ENCODE results near the gene GALM. TPM values are rescaled to one million over a fixed set of nuclear protein-coding genes. Genes with fewer than 3 reads are reported as not detected.
A peak's percentile ranks its signal among the peaks of the same experiment; 100 is the strongest.

GALM gene
- total and polyA plus RNA-seq, 10 donors = 5.2 to 22.7 (median 7.6) TPM

DNA sequence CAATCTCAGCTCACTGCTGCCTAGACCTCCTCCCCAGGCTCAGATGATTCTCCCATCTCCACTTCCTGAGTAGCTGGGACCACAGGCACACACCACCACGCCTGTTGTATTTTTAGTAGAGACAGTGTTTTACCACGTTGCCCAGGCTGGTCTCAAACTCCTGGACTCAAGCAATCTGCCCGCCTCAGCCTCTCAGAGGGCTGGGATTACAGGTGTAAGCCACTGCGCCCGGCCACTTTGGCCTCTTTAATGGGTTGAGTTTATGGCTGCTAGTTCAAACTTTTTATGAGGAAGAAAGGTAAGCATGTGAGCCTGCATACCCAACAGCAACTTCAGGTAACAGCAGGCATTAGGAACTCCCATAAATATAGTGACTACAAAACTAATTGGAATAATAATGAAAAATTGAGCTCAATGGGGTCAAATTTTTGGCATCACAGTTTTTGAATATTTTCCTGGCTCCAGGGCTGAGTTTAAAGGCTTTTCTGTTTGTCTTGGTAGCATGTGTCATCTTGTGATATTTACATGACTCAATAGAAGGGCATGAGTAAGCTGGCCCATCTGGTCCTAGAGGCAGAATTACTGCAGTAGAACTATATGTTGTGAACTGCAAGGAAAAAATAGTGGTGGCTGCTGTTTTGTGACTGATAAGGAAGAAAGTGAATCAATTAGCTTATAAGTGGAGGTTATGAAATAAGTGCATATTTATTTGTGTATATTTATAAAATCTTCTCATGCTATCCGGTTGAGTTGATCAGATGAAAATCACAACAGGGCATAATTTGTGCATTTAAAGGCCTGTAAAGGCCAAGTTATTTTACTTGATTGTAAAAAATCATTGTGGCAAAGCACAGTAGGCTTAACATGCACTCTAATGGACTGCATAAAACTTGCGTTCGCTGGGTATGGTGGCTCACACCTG lies 24.8 kb downstream of the GALM start:
- no peak for DNase-seq
- Histone ChIP-seq H3K4me3 (no peak overlapping the region), H3K27ac (no peak overlapping the region), H3K4me1 (peaks cover 0 to 12% (median 8%) of the 10 kb centered on the region in 6 donors), H3K36me3 (peaks cover 0 to 100% (median 10%) of the 10 kb centered on the region in 6 donors), H3K9me3 (no peaks in the 10 kb centered on the region), H3K27me3 (replicated peaks in 1 of 7) (no peaks in the 10 kb centered on the region)
- intact Hi-C loops (cut with DNase I; ENCODE audit: low total_unique reads) = no loop called here
- TF ChIP-seq, protein P1, sequence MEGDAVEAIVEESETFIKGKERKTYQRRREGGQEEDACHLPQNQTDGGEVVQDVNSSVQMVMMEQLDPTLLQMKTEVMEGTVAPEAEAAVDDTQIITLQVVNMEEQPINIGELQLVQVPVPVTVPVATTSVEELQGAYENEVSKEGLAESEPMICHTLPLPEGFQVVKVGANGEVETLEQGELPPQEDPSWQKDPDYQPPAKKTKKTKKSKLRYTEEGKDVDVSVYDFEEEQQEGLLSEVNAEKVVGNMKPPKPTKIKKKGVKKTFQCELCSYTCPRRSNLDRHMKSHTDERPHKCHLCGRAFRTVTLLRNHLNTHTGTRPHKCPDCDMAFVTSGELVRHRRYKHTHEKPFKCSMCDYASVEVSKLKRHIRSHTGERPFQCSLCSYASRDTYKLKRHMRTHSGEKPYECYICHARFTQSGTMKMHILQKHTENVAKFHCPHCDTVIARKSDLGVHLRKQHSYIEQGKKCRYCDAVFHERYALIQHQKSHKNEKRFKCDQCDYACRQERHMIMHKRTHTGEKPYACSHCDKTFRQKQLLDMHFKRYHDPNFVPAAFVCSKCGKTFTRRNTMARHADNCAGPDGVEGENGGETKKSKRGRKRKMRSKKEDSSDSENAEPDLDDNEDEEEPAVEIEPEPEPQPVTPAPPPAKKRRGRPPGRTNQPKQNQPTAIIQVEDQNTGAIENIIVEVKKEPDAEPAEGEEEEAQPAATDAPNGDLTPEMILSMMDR (IDR thresholded peaks at IDR 0.05 in 8 of 11, conservative IDR thresholded peaks at IDR 0.05 in 3 of 11) = no peak
- TF ChIP-seq POLR2A (IDR thresholded peaks at IDR 0.05) = no peak
- WGBS, 5 donors = 82 to 93% (median 88%) methylated on average over 8 of the region's 8 CpGs

DNA sequence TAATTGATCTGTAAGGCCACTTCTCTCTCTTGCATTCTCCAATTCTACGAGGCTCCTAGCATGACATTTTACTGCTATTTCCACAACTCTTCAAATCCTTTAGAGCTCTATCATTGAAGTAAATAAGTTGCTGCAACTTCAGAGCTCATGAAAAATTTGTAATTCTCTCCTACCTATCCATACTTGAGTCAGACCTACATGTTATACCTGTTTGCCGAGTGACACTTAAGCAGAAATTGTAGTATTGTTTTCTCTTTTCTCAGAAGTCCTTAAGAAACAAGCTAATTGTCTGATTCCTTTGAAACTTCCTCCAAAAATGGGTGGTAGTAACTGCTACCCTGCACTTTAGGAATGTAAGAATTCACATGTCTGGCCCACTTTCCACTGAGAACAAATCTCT lies 26.1 kb downstream of the GALM start:
- intact Hi-C loops (cut with DNase I; ENCODE audit: low total_unique reads) = no loop called here
- DNase-seq = no peak
- no peak for TF ChIP-seq POLR2A (IDR thresholded peaks at IDR 0.05)
- TF ChIP-seq POLR2AphosphoS5 (IDR thresholded peaks at IDR 0.05) = no peak
- TF ChIP-seq, protein P1 (IDR thresholded peaks at IDR 0.05 in 8 of 11, conservative IDR thresholded peaks at IDR 0.05 in 3 of 11) = no peak
- 90 to 97% (median 96%) methylated on average over 2 of the region's 2 CpGs for WGBS, 5 donors
- H3K9me3 ChIP-seq = no peaks in the 10 kb centered on the region
- H3K4me1 ChIP-seq = peaks cover 0 to 12% (median 8%) of the 10 kb centered on the region in 6 donors
- no peaks in the 10 kb centered on the region for H3K27me3 ChIP-seq (replicated peaks in 1 of 7)
- no peak overlapping the region for H3K27ac ChIP-seq
- H3K36me3 ChIP-seq = peaks cover 0 to 100% (median 10%) of the 10 kb centered on the region in 6 donors
- H3K4me3 ChIP-seq = no peak overlapping the region

DNA sequence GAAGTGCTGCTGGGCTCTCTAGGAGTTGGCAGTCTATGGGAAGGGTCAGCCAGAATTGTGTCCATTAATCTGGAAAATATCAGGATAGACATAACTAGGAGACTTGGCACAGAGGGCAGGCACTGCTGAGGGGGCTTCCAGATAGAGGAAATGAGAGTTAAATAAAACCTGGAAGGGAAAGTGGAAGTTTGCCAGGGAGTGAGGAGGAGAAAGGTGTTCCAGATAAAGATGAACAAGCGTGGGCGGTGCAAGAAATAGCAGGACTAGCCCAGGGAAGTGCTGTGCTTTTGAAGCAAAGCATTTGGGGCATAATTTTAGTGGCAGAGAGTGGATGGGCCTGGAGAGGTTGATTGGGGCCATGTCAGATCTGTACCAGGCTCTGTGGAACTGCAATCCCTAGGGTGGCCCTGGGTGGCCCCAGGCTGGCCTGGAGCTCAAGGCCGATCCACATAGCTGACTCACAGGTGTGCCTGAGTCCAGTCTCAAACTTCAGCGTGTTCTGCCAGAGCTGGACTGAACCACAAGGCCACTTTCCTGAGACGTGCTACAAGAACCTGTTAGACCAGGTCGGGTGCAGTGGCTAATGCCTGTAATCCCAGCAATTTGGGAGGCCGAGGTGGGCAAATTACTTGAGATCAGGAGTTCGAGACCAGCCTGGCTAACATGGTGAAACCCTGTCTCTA lies 26.9 kb downstream of the GALM start:
- H3K9me3 ChIP-seq = no peaks in the 10 kb centered on the region
- H3K27me3 ChIP-seq (replicated peaks in 1 of 7) = no peaks in the 10 kb centered on the region
- intact Hi-C loops (cut with DNase I; ENCODE audit: low total_unique reads) = no loop called here
- 87 to 95% (median 92%) methylated on average over 8 of the region's 8 CpGs for WGBS, 5 donors
- peaks cover 0 to 12% (median 8%) of the 10 kb centered on the region in 6 donors for H3K4me1 ChIP-seq
- peaks cover 0 to 100% (median 9%) of the 10 kb centered on the region in 6 donors for H3K36me3 ChIP-seq
- H3K4me3 ChIP-seq = no peak overlapping the region
- no peak for TF ChIP-seq POLR2A (IDR thresholded peaks at IDR 0.05)
- no peak for TF ChIP-seq POLR2AphosphoS5 (IDR thresholded peaks at IDR 0.05)
- TF ChIP-seq, protein P1 (IDR thresholded peaks at IDR 0.05 in 8 of 11, conservative IDR thresholded peaks at IDR 0.05 in 3 of 11) = no peak
- DNase-seq = no peak
- peak overlapping the region in 1 of 8 donors; percentile 53 for H3K27ac ChIP-seq

Data from spleen (tissue), 11 donors.